Stimulated activated CD4-positive, alpha-beta T cell treated with anti-CD3 and anti-CD28 coated beads, Interleukin-15, amount 100 ng/mL, for 24 hours (primary cell): ENCODE measurements around the gene QDPR.
"Not testable (repeated sequence)": the region's sequence is repeated elsewhere in the genome, so short reads cannot be mapped to it uniquely, and the experiment has no call there.

Experiments used
- DNase-seq: peaks from one replicate; pipeline ENCODE4 v3.0.0-alpha.2; 2020

Gene QDPR

GRCh38 chr4:17489721-17490120, 22.2 kb downstream of the QDPR start:
- no peak for DNase-seq

- DNase-seq, result no peak
These were observed 22.8 kb downstream of the QDPR start for GRCh38 chr4:17489123-17489522.

- DNase-seq, result no peak
These were observed 29.2 kb downstream of the QDPR start for GRCh38 chr4:17482716-17483115.

GRCh38 chr4:17480955-17481354, 30.9 kb downstream of the QDPR start:
- no peak for DNase-seq

GRCh38 chr4:17480210-17480927, 31.5 kb downstream of the QDPR start:
- DNase-seq, result no peak

GRCh38 chr4:17477774-17478472, 34.0 kb downstream of the QDPR start:
- DNase-seq, result no peak

GRCh38 chr4:17476853-17477252, 35.0 kb downstream of the QDPR start:
- DNase-seq, result no peak

GRCh38 chr4:17475481-17475880, 36.4 kb downstream of the QDPR start:
- DNase-seq, result no peak

- DNase-seq, result no peak
These were observed 41.8 kb downstream of the QDPR start for GRCh38 chr4:17469931-17470674.

GRCh38 chr4:17468619-17469221, 43.2 kb downstream of the QDPR start:
- DNase-seq, result peak; percentile 8

- DNase-seq, result no peak
These were observed 48.3 kb downstream of the QDPR start for GRCh38 chr4:17463606-17464005.

- DNase-seq, result no peak
These were observed 61.6 kb downstream of the QDPR start for GRCh38 chr4:17450269-17450804.

GRCh38 chr4:17448689-17449088, 63.2 kb downstream of the QDPR start:
- no peak for DNase-seq

GRCh38 chr4:17447675-17448298, 64.1 kb downstream of the QDPR start:
- peak; percentile 57 for DNase-seq

GRCh38 chr4:17447056-17447455, 64.8 kb downstream of the QDPR start:
- no peak for DNase-seq

GRCh38 chr4:17442477-17442876, 69.4 kb downstream of the QDPR start:
- not testable (repeated sequence) for DNase-seq

GRCh38 chr4:17437396-17437795, 74.5 kb downstream of the QDPR start:
- DNase-seq, result no peak

GRCh38 chr4:17436750-17437090, 75.2 kb downstream of the QDPR start:
- DNase-seq, result no peak
